GM19463 (cell line): ENCODE measurements around the gene OIT3.
"Not testable (repeated sequence)": the region's sequence is repeated elsewhere in the genome, so short reads cannot be mapped to it uniquely, and the experiment has no call there.

ENCODE experiments used
- ATAC-seq: cut with Tn5 transposase; IDR thresholded peaks from one replicate; pipeline ENCODE4 v1.9.1; 2021; ENCODE audit warnings: mild to moderate bottlenecking, moderate library complexity; ENCODE audit not compliant: unreplicated experiment

The OIT3 gene

GRCh38 chr10:72899545-72899944 lies 6.0 kb downstream of the OIT3 start:
- no peak for ATAC-seq

GRCh38 chr10:72903941-72904446 lies 10.5 kb downstream of the OIT3 start:
- not testable (repeated sequence) for ATAC-seq

GRCh38 chr10:72904806-72905205 lies 11.3 kb downstream of the OIT3 start:
- no peak for ATAC-seq

GRCh38 chr10:72906446-72906845 lies 12.9 kb downstream of the OIT3 start:
- no peak for ATAC-seq

GRCh38 chr10:72910705-72911104 lies 17.2 kb downstream of the OIT3 start:
- no peak for ATAC-seq

- no peak for ATAC-seq
These were observed 18.2 kb downstream of the OIT3 start for GRCh38 chr10:72911758-72912157.

- ATAC-seq, result no peak
These were observed 19.2 kb downstream of the OIT3 start for GRCh38 chr10:72912736-72913135.

GRCh38 chr10:72913287-72913686 lies 19.7 kb downstream of the OIT3 start:
- ATAC-seq, result no peak

GRCh38 chr10:72917201-72917600 lies 23.7 kb downstream of the OIT3 start:
- not testable (repeated sequence) for ATAC-seq

GRCh38 chr10:72917803-72918332 lies 24.3 kb downstream of the OIT3 start:
- ATAC-seq, result not testable (repeated sequence)

GRCh38 chr10:72918352-72918751 lies 24.8 kb downstream of the OIT3 start:
- ATAC-seq, result no peak

- not testable (repeated sequence) for ATAC-seq
These were observed 27.7 kb downstream of the OIT3 start for GRCh38 chr10:72921147-72921683.

GRCh38 chr10:72924351-72924750 lies 30.8 kb downstream of the OIT3 start:
- no peak for ATAC-seq

GRCh38 chr10:72925951-72926465 lies 32.5 kb downstream of the OIT3 start:
- no peak for ATAC-seq

- no peak for ATAC-seq
These were observed 33.9 kb downstream of the OIT3 start for GRCh38 chr10:72927485-72927884.

- no peak for ATAC-seq
These were observed 35.3 kb downstream of the OIT3 start for GRCh38 chr10:72928798-72929197.

- no peak for ATAC-seq
These were observed 36.7 kb downstream of the OIT3 start for GRCh38 chr10:72930276-72930675.

GRCh38 chr10:72932259-72933015 lies 38.9 kb downstream of the OIT3 start:
- ATAC-seq, result no peak

- no peak for ATAC-seq
These were observed 41.8 kb downstream of the OIT3 start for GRCh38 chr10:72935361-72935760.

- no peak for ATAC-seq
These were observed 50.1 kb downstream of the OIT3 start for GRCh38 chr10:72943498-72944234.

- no peak for ATAC-seq
These were observed 53.4 kb downstream of the OIT3 start for GRCh38 chr10:72946963-72947362.
